ENCODE results near the gene ARHGEF6.
A peak's percentile ranks its signal among the peaks of the same experiment; 100 is the strongest.

Gene ARHGEF6

GRCh38 chrX:136643243-136643642, 137.5 kb downstream of the ARHGEF6 start:
- no peak for DNase-seq

GRCh38 chrX:136639506-136640176, 141.1 kb downstream of the ARHGEF6 start:
- DNase-seq = peak in 1 of 2 experiments; percentile 23

GRCh38 chrX:136636121-136636520, 144.6 kb downstream of the ARHGEF6 start:
- peak in 1 of 2 experiments; percentile 17 for DNase-seq

GRCh38 chrX:136635235-136635634, 145.5 kb downstream of the ARHGEF6 start:
- peak in 1 of 2 experiments; percentile 21 for DNase-seq

- peak in 1 of 2 experiments; percentile 16 for DNase-seq
Measured at GRCh38 chrX:136630881-136631280, 149.9 kb downstream of the ARHGEF6 start.

GRCh38 chrX:136629084-136629750, 151.5 kb downstream of the ARHGEF6 start:
- DNase-seq = peak in 1 of 2 experiments; percentile 21

- peak; percentile 56 to 60 for DNase-seq
Measured at GRCh38 chrX:136627409-136627808, 153.3 kb downstream of the ARHGEF6 start.

GRCh38 chrX:136626891-136627290, 153.8 kb downstream of the ARHGEF6 start:
- DNase-seq = no peak

GRCh38 chrX:136626237-136626636, 154.5 kb downstream of the ARHGEF6 start:
- DNase-seq = no peak

- DNase-seq = peak in 1 of 2 experiments; percentile 17
Measured at GRCh38 chrX:136625246-136625645, 155.5 kb downstream of the ARHGEF6 start.

- DNase-seq = peak; percentile 56 to 63
Measured at GRCh38 chrX:136623396-136623795, 157.3 kb downstream of the ARHGEF6 start.

GRCh38 chrX:136622568-136622967, 158.2 kb downstream of the ARHGEF6 start:
- DNase-seq = no peak

GRCh38 chrX:136620780-136621179, 160.0 kb downstream of the ARHGEF6 start:
- no peak for DNase-seq

GRCh38 chrX:136619899-136620505, 160.7 kb downstream of the ARHGEF6 start:
- DNase-seq = peak; percentile 47 to 56

- DNase-seq = no peak
Measured at GRCh38 chrX:136616987-136617685, 163.6 kb downstream of the ARHGEF6 start.

Data from activated T-cell treated with anti-CD3 and anti-CD28 coated beads, Interleukin-2, amount 50 U/mL, for 48 hours (primary cell).